Immature natural killer cell (primary cell): ENCODE results near the gene FMNL3. TPM values are rescaled to one million over a fixed set of nuclear protein-coding genes. Genes with fewer than 3 reads are reported as not detected.

Source experiments
- DNase-seq, 3 donors: peaks; one replicate each; pipeline ENCODE4 v3.0.0; 2022; ENCODE audit warnings: mixed read lengths in 1 of 3
- H3K27ac Mint-ChIP-seq, 6 donors: one replicate each; pipeline ENCODE4 v1.8.0; 2020; ENCODE audit warnings: mixed read lengths in 6 of 6, mild to moderate bottlenecking in 5 of 6, inconsistent platforms in 4 of 6, moderate library complexity in 3 of 6
- H3K27me3 Mint-ChIP-seq, 3 donors: one replicate each; pipeline ENCODE4 v1.8.0; 2020 to 2021; ENCODE audit warnings: low read depth in 3 of 3, mild to moderate bottlenecking in 3 of 3, mixed read lengths in 3 of 3, moderate library complexity in 3 of 3, inconsistent platforms in 1 of 3
- H3K36me3 Mint-ChIP-seq, 3 donors: one replicate each; pipeline ENCODE4 v1.8.0; 2020; ENCODE audit warnings: mixed read lengths in 3 of 3, inconsistent platforms in 2 of 3, mild to moderate bottlenecking in 2 of 3
- H3K4me1 Mint-ChIP-seq, 2 donors: one replicate each; pipeline ENCODE4 v1.8.0; 2020; ENCODE audit warnings: inconsistent platforms in 2 of 2, mild to moderate bottlenecking in 2 of 2, mixed read lengths in 2 of 2, moderate library complexity in 1 of 2
- H3K4me3 Mint-ChIP-seq, 5 donors: one replicate each; pipeline ENCODE4 v1.8.0; 2020; ENCODE audit warnings: mild to moderate bottlenecking in 5 of 5, mixed read lengths in 5 of 5, inconsistent platforms in 3 of 5, moderate library complexity in 3 of 5
- H3K9me3 Mint-ChIP-seq, 6 donors: one replicate each; pipeline ENCODE4 v1.8.0; 2020; ENCODE audit warnings: mild to moderate bottlenecking in 6 of 6, mixed read lengths in 6 of 6, inconsistent platforms in 4 of 6, moderate library complexity in 3 of 6
- polyA plus RNA-seq, 3 donors: library from polyadenylated mRNA; unstranded; fragments of 300-500 nt; fragmentation: Illumina TruSeq; gene quantifications; one replicate each; pipeline ENCODE4 v1.2.3, GENCODE V29; 2021

Gene FMNL3
- polyA plus RNA-seq, 3 donors from 2014 or later: 11.0 to 22.7 (median 12.6) TPM

DNA sequence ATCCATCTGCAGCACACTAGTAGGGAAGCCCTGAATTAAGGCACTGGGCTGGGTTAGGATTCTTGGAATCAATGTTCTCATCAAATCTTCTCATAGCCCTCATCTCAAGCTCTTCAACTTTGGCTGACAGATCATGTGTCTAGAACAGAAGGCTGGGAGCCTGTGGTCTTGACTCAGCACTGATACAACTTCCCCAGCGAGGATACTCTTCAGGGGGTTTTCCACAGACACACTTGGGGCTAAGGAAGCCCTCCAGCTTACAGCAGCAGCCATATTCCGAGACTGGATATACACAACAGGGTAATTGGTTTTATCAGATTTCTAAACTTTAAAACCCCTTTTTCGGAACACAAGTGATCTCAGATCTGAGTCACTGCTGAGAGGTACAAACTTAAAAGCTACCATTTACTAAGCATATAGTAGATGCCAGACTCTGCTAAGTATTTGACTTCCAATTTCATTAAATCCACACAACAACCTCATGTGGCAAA is 3.5 kb downstream of the FMNL3 start:
- Mint-ChIP-seq H3K36me3 (no peaks in the 10 kb centered on the region), H3K4me1 (peaks cover 70 to 74% of the 10 kb centered on the region in 2 donors), H3K9me3 (no peaks in the 10 kb centered on the region), H3K4me3 (peak overlapping the region in 4 of 5 donors; percentile 45 to 59 (median 53)), H3K27ac (peak overlapping the region; percentile 13 to 81 (median 72)), H3K27me3 (peaks cover 3 to 13% (median 12%) of the 10 kb centered on the region in 3 donors)
- peak in 2 of 3 donors; percentile 11 to 32 for DNase-seq

DNA sequence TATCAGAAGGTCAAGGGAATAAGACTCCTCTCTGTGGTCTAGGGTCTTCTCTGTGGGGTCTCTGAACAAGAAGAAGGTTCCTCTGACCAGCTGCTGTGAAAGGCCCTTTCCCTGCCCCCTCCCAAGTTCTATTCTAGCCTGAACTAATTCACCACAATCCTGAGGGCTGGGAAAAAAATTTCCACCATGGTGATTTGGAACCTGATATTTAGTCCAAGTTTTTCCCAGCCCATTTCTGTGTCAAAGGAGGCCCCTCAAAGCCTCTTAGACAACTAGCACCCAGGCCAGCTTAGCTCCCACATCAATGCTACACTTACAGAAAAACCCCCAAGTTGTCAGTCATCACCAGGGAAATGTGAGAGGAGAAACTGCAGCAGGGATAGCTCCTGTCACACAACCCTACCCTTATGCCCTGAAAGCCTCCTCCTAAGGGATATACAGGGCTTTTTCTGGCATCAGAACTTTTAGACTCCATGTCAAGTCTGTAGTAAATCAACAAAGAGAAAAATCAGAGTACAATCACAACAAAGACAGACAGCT is 4.5 kb downstream of the FMNL3 start:
- Mint-ChIP-seq H3K27me3 (peaks cover 3 to 12% (median 10%) of the 10 kb centered on the region in 3 donors), H3K36me3 (no peaks in the 10 kb centered on the region), H3K4me3 (peak overlapping the region in 1 of 5 donors; percentile 24), H3K27ac (peak overlapping the region in 5 of 6 donors; percentile 3 to 81 (median 68)), H3K4me1 (peaks cover 75 to 82% of the 10 kb centered on the region in 2 donors), H3K9me3 (no peaks in the 10 kb centered on the region)
- no peak for DNase-seq

- Mint-ChIP-seq H3K36me3 (no peaks in the 10 kb centered on the region), H3K27me3 (peaks cover 3 to 10% (median 7%) of the 10 kb centered on the region in 3 donors), H3K27ac (peak overlapping the region; percentile 17 to 62 (median 29)), H3K9me3 (no peaks in the 10 kb centered on the region), H3K4me1 (peaks cover 76 to 85% of the 10 kb centered on the region in 2 donors), H3K4me3 (no peak overlapping the region)
- no peak for DNase-seq
These were observed 5.2 kb downstream of the FMNL3 start for GRCh38 chr12:49702009-49702408.

DNA sequence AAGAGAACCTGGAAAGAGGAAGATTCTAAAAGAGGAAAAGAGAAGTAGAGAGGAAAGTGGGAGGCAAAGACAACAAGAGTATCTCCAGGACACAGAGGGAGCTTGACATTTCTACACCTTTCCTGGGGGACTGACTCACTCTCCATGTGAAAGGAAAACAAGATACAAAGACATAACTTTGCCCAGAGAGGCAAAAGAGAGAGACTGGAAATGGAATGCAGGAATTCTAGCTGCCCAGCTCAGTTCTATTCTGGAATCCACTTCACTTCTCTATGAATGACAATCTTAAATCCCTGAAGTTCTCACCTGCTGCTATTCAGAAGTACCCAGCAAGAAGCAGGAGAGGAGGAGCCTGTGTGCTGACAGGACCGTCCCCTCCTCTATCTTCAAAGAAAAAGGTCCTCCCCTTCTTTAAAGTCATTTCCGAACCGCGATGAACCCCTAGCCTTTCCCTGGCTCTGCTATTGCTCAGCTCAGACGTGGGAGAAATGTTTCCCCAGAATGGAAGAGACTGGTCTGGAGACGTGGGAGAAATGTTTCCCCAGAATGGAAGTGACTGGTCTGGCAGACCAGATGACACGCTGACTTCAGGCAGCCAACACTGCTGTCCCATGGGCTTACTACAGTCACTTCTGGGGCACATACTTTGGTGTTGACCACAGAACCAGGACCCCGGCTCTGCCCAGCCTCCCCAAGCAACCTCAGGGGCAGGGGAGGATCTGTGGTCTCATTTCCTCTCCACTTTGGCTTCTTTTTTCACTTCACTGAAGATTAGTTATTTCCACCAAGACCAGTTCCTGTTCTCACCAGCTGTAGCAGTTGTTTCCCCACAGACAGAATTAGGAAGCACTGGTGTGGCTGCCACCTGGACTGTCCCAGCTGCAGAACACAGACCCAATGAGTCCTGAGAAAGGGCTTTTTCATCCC is 8.3 kb downstream of the FMNL3 start:
- peaks cover 62 to 74% of the 10 kb centered on the region in 2 donors for H3K4me1 Mint-ChIP-seq

DNA sequence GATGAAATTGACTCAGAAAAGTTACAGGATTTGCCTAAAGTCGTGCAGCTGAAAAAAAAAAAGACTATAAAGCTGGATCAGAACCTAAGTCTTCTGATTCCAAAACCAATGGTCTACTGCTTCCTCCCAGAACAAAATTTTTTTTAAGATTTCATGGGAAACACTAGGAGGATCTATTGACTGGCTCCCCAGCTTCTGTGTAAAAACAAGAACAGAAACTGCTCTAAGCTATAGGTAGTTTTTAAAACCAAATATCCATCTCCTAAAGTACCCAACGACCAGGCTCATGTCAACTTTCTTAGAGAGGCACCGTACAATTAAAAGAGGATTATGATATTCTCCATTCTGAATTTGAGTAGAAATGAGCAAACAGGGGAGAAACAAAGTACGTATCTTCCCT is 9.4 kb downstream of the FMNL3 start:
- no peak for DNase-seq
- H3K4me1 Mint-ChIP-seq: peaks cover 51 to 69% of the 10 kb centered on the region in 2 donors
- peak overlapping the region; percentile 79 to 97 (median 90) for H3K4me3 Mint-ChIP-seq
- peaks cover 3 to 5% (median 3%) of the 10 kb centered on the region in 3 donors for H3K27me3 Mint-ChIP-seq
- H3K27ac Mint-ChIP-seq: peak overlapping the region in 5 of 6 donors; percentile 95 to 99 (median 97)
- no peaks in the 10 kb centered on the region for H3K9me3 Mint-ChIP-seq
- peaks cover 0 to 3% (median 0%) of the 10 kb centered on the region in 3 donors for H3K36me3 Mint-ChIP-seq

More for the DNA sequence above, 8.3 kb downstream of the FMNL3 start:
- peaks cover 3 to 5% (median 3%) of the 10 kb centered on the region in 3 donors for H3K27me3 Mint-ChIP-seq
- no peaks in the 10 kb centered on the region for H3K36me3 Mint-ChIP-seq
- peak; percentile 72 to 78 (median 74) for DNase-seq
- H3K9me3 Mint-ChIP-seq: no peaks in the 10 kb centered on the region
- peak overlapping the region; percentile 79 to 97 (median 90) for H3K4me3 Mint-ChIP-seq
- peak overlapping the region; percentile 95 to 99 (median 97) for H3K27ac Mint-ChIP-seq

DNA sequence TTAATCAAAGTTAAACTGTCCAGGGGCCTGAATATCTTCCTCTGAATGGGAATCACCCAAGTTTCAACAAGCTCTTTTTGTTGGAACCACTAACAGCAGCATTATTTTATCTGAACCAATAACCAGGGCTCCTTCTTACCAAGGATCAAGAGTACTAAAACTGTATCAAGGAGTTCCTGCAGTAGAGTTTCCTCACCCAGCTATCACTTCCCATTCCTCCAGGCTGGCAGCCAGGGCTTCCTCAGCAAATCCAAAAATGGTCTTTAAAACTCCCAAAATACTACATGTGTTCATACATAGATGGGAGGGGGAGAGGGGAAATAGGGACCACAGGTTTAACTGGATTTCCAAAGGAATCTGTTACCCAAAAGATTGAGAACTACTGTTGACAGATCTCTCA is 10.5 kb downstream of the FMNL3 start:
- DNase-seq: no peak
- Mint-ChIP-seq H3K36me3 (peaks cover 0 to 3% (median 0%) of the 10 kb centered on the region in 3 donors), H3K4me1 (peaks cover 46 to 67% of the 10 kb centered on the region in 2 donors), H3K9me3 (no peaks in the 10 kb centered on the region), H3K27me3 (peaks cover 3 to 5% (median 3%) of the 10 kb centered on the region in 3 donors), H3K27ac (peak overlapping the region in 5 of 6 donors; percentile 17 to 78 (median 71)), H3K4me3 (no peak overlapping the region)

DNA sequence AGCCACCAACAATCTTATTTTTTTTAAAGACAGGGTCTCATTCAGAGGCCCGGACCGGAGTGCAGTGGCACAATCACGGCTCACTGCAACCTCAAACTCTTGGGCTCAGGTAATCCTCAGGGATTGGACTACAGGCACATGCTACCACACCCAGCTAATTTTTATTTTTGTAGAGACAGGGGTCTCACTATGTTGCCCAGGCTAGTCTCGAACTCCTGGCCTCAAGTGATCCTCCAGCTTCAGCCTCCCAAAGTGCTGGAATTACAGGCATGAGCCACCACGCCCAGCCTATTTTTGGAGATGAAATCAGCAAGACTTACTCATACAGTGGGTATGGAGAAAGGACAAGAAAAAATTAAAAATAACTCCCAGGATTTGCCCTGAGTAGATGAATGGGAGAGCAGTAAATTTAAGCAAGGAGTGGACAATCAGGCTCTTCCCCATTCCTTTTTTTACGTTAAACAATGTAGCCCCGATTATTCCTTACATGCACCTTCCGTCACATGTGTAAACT is 13.2 kb downstream of the FMNL3 start:
- H3K4me3 Mint-ChIP-seq: no peak overlapping the region
- peaks cover 0 to 2% (median 0%) of the 10 kb centered on the region in 3 donors for H3K27me3 Mint-ChIP-seq
- no peaks in the 10 kb centered on the region for H3K9me3 Mint-ChIP-seq
- no peak for DNase-seq
- peaks cover 49 to 73% of the 10 kb centered on the region in 2 donors for H3K4me1 Mint-ChIP-seq
- no peak overlapping the region for H3K27ac Mint-ChIP-seq
- H3K36me3 Mint-ChIP-seq: peaks cover 0 to 3% (median 0%) of the 10 kb centered on the region in 3 donors

DNA sequence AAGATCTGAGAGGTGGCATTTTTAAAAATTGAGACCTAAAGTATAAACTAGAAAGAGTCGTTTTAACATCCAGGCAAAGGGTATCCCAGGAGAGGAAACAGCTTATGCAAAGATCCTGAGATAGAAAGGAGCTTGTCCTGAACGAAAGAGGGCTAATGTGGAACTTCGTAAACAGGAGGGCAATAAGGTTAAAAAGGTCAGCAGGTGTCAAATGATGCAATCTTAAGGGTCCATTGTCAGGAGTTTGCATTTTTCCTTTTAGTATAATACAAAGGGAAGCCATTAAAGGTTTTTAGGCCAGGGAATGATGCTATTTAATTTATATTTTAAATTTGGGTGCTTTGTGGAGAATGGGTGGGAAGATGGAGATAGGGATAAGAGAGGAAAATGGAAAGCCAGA is 14.4 kb downstream of the FMNL3 start:
- no peaks in the 10 kb centered on the region for H3K9me3 Mint-ChIP-seq
- H3K36me3 Mint-ChIP-seq: peaks cover 0 to 3% (median 0%) of the 10 kb centered on the region in 3 donors
- H3K27me3 Mint-ChIP-seq: no peaks in the 10 kb centered on the region
- DNase-seq: no peak
- H3K27ac Mint-ChIP-seq: peak overlapping the region in 1 of 6 donors; percentile 38
- H3K4me3 Mint-ChIP-seq: no peak overlapping the region
- peaks cover 44 to 71% of the 10 kb centered on the region in 2 donors for H3K4me1 Mint-ChIP-seq

DNA sequence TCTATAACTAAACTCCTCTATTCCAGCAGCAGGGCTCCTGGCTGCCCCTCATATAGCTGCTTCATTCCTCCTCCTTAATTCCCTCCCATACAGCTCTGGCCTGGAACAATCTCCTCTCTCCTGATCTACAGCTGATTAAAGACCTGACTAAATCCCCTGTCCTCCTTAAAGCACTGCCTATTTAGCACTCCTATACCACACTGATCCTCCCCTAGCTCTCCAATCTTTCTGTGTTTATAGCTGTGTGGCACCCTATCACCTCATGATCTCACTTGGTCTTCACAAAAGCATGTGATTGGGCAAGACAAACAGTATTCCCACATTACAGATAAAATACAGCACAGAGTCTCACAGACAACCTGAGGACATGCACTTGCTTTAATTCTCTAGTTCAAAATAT is 17.4 kb downstream of the FMNL3 start:
- H3K4me1 Mint-ChIP-seq: peaks cover 38 to 64% of the 10 kb centered on the region in 2 donors

DNA sequence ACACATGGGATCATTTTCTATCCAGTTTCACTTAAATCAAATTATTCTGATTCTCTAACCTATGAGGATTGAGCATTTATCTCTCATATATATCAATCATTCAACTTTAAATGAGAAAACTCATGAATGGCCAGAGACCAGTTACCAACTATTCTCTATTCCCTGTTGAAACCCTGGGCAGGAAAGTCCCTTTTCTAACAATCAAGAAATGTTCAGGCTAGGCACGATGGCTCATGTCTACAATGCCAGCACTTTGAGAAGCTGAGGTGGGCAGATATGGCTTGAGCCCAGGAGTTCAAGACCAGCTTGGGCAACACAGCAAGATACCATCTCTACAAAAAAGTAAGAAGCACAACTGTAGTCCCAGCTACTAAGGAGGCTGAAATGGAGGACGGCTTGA is 18.0 kb downstream of the FMNL3 start:
- DNase-seq: no peak
- Mint-ChIP-seq H3K36me3 (peaks cover 0 to 3% (median 0%) of the 10 kb centered on the region in 3 donors), H3K4me1 (peaks cover 44 to 69% of the 10 kb centered on the region in 2 donors), H3K27me3 (no peaks in the 10 kb centered on the region), H3K27ac (peak overlapping the region in 1 of 6 donors; percentile 13), H3K9me3 (no peaks in the 10 kb centered on the region), H3K4me3 (no peak overlapping the region)

More for the DNA sequence above, 17.4 kb downstream of the FMNL3 start:
- Mint-ChIP-seq H3K4me3 (no peak overlapping the region), H3K27me3 (no peaks in the 10 kb centered on the region), H3K36me3 (peaks cover 0 to 3% (median 0%) of the 10 kb centered on the region in 3 donors), H3K27ac (peak overlapping the region in 5 of 6 donors; percentile 2 to 71 (median 13)), H3K9me3 (no peaks in the 10 kb centered on the region)
- no peak for DNase-seq

DNA sequence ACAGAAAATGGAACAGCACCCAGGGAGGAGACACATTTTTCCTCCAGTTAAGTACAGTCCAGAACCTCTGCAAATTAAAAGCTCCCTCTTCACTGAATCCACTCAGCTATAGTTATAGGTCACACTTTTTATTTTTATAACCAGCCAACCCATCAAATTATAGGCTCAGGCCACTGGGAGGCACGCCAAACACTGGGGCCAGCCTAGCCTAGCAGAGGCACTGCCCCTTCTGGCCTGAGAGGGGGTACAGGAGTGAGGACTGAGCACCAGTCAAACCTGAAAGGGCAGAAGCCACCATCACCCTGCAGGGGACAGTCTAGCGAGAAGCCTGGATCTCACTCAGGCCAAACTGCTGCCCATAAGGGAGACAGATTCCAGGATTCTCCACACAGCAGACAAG is 19.3 kb downstream of the FMNL3 start:
- H3K27ac Mint-ChIP-seq: peak overlapping the region in 4 of 6 donors; percentile 10 to 67 (median 32)

DNA sequence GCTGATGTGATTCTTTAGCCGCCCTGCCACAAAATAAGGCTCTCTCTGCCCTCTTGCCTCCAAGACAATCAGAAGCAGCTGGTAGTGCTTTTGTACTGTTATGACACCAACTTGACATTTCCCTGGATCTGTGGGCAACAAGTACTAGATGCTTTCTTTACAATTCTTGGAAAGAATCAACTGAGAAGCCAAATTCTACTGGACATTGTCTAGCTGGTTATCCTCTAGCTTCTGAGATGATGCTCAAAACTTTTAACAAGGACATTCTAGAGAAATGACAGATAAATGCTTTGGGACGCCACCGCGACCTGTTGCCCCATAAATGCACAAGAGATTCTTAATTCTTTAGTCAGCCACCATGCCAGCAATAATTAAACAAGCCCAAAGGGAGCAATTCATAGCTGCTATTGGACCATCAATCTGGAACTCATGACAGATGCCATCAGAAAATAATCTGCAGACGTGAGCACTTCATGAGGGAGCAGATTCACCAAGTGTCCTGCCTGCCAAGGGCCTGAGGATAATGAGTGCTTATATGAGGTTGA is 22.8 kb downstream of the FMNL3 start:
- DNase-seq: no peak
- H3K36me3 Mint-ChIP-seq: no peaks in the 10 kb centered on the region
- no peaks in the 10 kb centered on the region for H3K9me3 Mint-ChIP-seq
- H3K27ac Mint-ChIP-seq: peak overlapping the region; percentile 85 to 91 (median 88)
- H3K4me1 Mint-ChIP-seq: peaks cover 57 to 65% of the 10 kb centered on the region in 2 donors
- peak overlapping the region; percentile 55 to 72 (median 63) for H3K4me3 Mint-ChIP-seq
- no peaks in the 10 kb centered on the region for H3K27me3 Mint-ChIP-seq

More for the DNA sequence above, 19.3 kb downstream of the FMNL3 start:
- H3K27me3 Mint-ChIP-seq: no peaks in the 10 kb centered on the region
- peaks cover 57 to 78% of the 10 kb centered on the region in 2 donors for H3K4me1 Mint-ChIP-seq
- DNase-seq: no peak
- H3K9me3 Mint-ChIP-seq: no peaks in the 10 kb centered on the region
- H3K36me3 Mint-ChIP-seq: peaks cover 0 to under 1% (median 0%) of the 10 kb centered on the region in 3 donors
- no peak overlapping the region for H3K4me3 Mint-ChIP-seq

DNA sequence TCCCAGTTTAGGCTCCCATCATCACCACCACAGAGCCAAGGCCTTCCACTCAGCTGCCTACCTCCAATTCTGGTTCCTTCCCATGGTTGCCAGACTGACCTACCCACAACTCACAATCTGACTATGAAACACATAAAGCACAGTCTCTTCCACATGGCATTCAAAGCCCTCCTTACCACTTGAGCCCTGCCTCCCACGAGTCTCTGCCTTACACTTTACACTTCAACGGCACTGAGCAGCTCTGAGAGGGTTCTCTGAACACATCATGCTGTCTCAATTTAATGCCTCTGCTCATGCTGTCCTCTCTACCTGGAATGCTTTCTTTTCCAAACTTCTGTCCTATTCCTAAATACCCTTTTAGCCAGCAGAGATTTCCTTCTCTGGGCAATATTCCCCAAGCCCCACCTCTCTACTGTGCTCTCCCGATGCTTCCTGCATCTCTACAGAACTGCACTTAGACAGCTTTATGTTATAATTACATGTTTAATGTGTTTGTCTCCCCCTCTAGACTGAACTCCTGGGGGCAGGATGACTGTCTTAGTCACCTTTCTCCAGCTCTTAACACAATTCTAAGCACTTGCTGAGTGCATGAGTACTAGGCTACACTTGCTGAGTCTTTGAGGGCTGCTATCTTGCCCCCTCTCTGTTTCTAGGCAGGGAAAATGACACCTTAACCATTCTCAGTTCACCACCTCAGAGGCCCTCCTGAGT is 23.5 kb downstream of the FMNL3 start:
- DNase-seq: peak; percentile 47 to 52 (median 47)
- H3K27ac Mint-ChIP-seq: peak overlapping the region; percentile 85 to 91 (median 88)
- no peaks in the 10 kb centered on the region for H3K27me3 Mint-ChIP-seq
- no peaks in the 10 kb centered on the region for H3K36me3 Mint-ChIP-seq
- H3K4me1 Mint-ChIP-seq: peaks cover 53 to 59% of the 10 kb centered on the region in 2 donors
- H3K9me3 Mint-ChIP-seq: no peaks in the 10 kb centered on the region
- H3K4me3 Mint-ChIP-seq: peak overlapping the region; percentile 55 to 72 (median 63)
